Measurements from ENCODE around the gene CDYL2.

DNA sequence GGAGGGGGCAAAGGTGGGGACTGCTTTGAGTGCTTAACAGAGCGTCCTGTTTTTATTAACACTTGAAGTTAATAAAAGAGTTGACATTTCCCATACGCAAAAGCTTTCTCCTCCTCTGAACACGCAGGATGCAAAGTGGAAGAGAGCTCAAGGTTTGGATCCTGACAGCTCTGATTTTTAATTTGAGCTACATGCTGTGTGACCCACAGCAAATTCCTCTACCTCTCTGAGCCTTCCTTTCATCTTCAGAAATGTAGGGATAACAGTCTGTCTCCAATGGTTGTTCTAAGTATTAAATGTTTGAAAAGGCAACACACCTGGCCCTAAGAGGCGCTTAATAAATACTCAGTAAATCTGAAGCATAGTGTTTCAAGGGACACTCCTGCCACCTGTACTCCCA, 93.0 kb downstream of the CDYL2 start:
- TF ChIP-seq EZH2 (IDR thresholded peaks at IDR 0.05) (no peak), POLR2AphosphoS5 (IDR thresholded peaks at IDR 0.05; ENCODE audit: borderline replicate concordance, low read depth, low read length) (no peak), FOXP2 (optimal IDR thresholded peaks at IDR 0.05; ENCODE audit: control extremely low read depth, extremely low read length, insufficient read depth) (no peak)
